Left lobe of liver (tissue), 2 donors: ENCODE data around the gene HOXD9. TPM values are rescaled to one million over a fixed set of nuclear protein-coding genes. Genes with fewer than 3 reads are reported as not detected.

ENCODE experiments used
- ATAC-seq: fragments of 200-7000 bp; cut with Tn5 transposase; one replicate; pipeline ENCODE4 v1.9.1; 2020; ENCODE audit warnings: mild to moderate bottlenecking, moderate library complexity
- DNase-seq: peaks from one replicate; pipeline ENCODE4 v3.0.0-alpha.2; 2020; ENCODE audit warnings: low spot score
- total RNA-seq: library from RNA; stranded (reverse); gene quantifications from one replicate; pipeline ENCODE4 v1.2.1, GENCODE V29; 2021
- donor health status: DM: no; HTN: no; CAD: no; lungs with moderate emphysema.
- donor health status: DM: no; HTN: yes; CAD: no.

Gene HOXD9
- total RNA-seq, 1 donor from 2014 or later, result not detected

GRCh38 chr2:176162911-176163671 lies 40.6 kb downstream of the HOXD9 start:
- DNase-seq (no peak), ATAC-seq (no peak)

- no peak for DNase-seq
- no peak for ATAC-seq
Observed at GRCh38 chr2:176163672-176164056, 41.1 kb downstream of the HOXD9 start.

- ATAC-seq (no peak), DNase-seq (no peak)
Observed at GRCh38 chr2:176164201-176164600, 41.7 kb downstream of the HOXD9 start.

GRCh38 chr2:176164611-176165369 lies 42.3 kb downstream of the HOXD9 start:
- ATAC-seq (no peak), DNase-seq (no peak)

GRCh38 chr2:176165370-176166050 lies 43.0 kb downstream of the HOXD9 start:
- ATAC-seq, result no peak
- DNase-seq, result no peak

GRCh38 chr2:176166272-176166671 lies 43.8 kb downstream of the HOXD9 start:
- no peak for DNase-seq

GRCh38 chr2:176167398-176167797 lies 44.9 kb downstream of the HOXD9 start:
- DNase-seq, result no peak

More at GRCh38 chr2:176166272-176166671, 43.8 kb downstream of the HOXD9 start:
- ATAC-seq, result no peak

GRCh38 chr2:176169181-176169580 lies 46.7 kb downstream of the HOXD9 start:
- no peak for ATAC-seq
- DNase-seq, result no peak

More at GRCh38 chr2:176167398-176167797, 44.9 kb downstream of the HOXD9 start:
- ATAC-seq, result no peak

- ATAC-seq (no peak), DNase-seq (no peak)
Observed at GRCh38 chr2:176169711-176170110, 47.2 kb downstream of the HOXD9 start.

GRCh38 chr2:176170602-176171305 lies 48.2 kb downstream of the HOXD9 start:
- DNase-seq (no peak), ATAC-seq (no peak)

- no peak for DNase-seq
- ATAC-seq, result no peak
Observed at GRCh38 chr2:176171351-176172006, 49.0 kb downstream of the HOXD9 start.

GRCh38 chr2:176172007-176172894 lies 49.7 kb downstream of the HOXD9 start:
- ATAC-seq, result no peak
- no peak for DNase-seq

- ATAC-seq (no peak), DNase-seq (no peak)
Observed at GRCh38 chr2:176172895-176173566, 50.5 kb downstream of the HOXD9 start.

GRCh38 chr2:176173567-176174381 lies 51.3 kb downstream of the HOXD9 start:
- no peak for DNase-seq
- ATAC-seq, result no peak

GRCh38 chr2:176174382-176174823 lies 51.9 kb downstream of the HOXD9 start:
- no peak for DNase-seq
- ATAC-seq, result no peak
